Lower lobe of right lung (tissue), 2 donors: ENCODE measurements around the gene SPAG8. TPM values are rescaled to one million over a fixed set of nuclear protein-coding genes. Genes with fewer than 3 reads are reported as not detected.
A peak's percentile ranks its signal among the peaks of the same experiment; 100 is the strongest.

Experiments
- ATAC-seq, 2 donors: fragments of 200-7000 bp; cut with Tn5 transposase; one replicate each; pipeline ENCODE4 v1.9.1; 2020 to 2022; ENCODE audit warnings: mild to moderate bottlenecking in 2 of 2, moderate library complexity in 2 of 2
- DNase-seq: peaks from one replicate; pipeline ENCODE4 v3.0.0-alpha.2; 2020
- H3K27ac ChIP-seq: fragments of 200-600 bp; one replicate; pipeline ENCODE4 v1.8.0; 2022
- H3K27me3 ChIP-seq: fragments of 200-600 bp; one replicate; pipeline ENCODE4 v1.8.0; 2022; ENCODE audit warnings: low read depth
- H3K36me3 ChIP-seq: fragments of 200-600 bp; one replicate; pipeline ENCODE4 v1.8.0; 2022; ENCODE audit warnings: mild to moderate bottlenecking
- H3K4me1 ChIP-seq: fragments of 200-600 bp; one replicate; pipeline ENCODE4 v1.8.0; 2022
- H3K4me3 ChIP-seq: fragments of 200-600 bp; one replicate; pipeline ENCODE4 v1.8.0; 2022; ENCODE audit warnings: mild to moderate bottlenecking
- H3K9me3 ChIP-seq: fragments of 200-600 bp; one replicate; pipeline ENCODE4 v1.8.0; 2022
- intact Hi-C: fragments of 100-400 bp; cut with DNase I; formaldehyde crosslinking; loops from one replicate; pipeline ENCODE4 v1.11.0; 2022
- total RNA-seq: library from RNA; stranded (reverse); fragmentation: NEBNext Ultra II Directional; extraction: Animal tissue kit (Norgen Biotek cat#: 25700); gene quantifications from one replicate; pipeline ENCODE4 v1.2.1, GENCODE V29; 2021
- TF ChIP-seq, protein P1 (sequence below): fragments of 200-600 bp; IDR thresholded peaks from one replicate; pipeline ENCODE4 v1.8.0; 2022; ENCODE audit warnings: antibody characterized with exemption, mild to moderate bottlenecking
- donor health status: DM: no; HTN: yes; CAD: no; lungs with severe emphysema.

Gene SPAG8
- total RNA-seq, 1 donor from 2014 or later, result 13.3 TPM

DNA sequence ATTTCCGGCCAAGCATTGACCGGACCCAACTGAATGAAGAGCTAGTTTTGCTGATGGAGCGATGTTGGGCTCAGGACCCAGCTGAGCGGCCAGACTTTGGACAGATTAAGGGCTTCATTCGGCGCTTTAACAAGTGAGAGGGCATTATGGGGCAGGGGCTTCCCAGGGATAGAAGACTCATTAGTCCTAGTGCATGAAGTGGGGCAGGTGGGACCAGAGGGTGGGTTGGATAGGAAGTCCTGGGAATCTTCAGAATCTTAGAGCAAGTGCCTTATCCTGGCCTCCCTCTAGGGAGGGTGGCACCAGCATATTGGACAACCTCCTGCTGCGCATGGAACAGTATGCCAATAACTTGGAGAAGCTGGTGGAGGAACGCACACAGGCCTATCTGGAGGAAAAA lies 6.0 kb downstream of the SPAG8 start:
- Histone ChIP-seq H3K27me3 (no peaks in the 10 kb centered on the region), H3K36me3 (peaks cover 76% of the 10 kb centered on the region), H3K27ac (no peak overlapping the region), H3K9me3 (no peaks in the 10 kb centered on the region), H3K4me3 (no peak overlapping the region), H3K4me1 (peaks cover 3% of the 10 kb centered on the region)
- DNase-seq (no peak), ATAC-seq (no peak)
- TF ChIP-seq, protein P1, sequence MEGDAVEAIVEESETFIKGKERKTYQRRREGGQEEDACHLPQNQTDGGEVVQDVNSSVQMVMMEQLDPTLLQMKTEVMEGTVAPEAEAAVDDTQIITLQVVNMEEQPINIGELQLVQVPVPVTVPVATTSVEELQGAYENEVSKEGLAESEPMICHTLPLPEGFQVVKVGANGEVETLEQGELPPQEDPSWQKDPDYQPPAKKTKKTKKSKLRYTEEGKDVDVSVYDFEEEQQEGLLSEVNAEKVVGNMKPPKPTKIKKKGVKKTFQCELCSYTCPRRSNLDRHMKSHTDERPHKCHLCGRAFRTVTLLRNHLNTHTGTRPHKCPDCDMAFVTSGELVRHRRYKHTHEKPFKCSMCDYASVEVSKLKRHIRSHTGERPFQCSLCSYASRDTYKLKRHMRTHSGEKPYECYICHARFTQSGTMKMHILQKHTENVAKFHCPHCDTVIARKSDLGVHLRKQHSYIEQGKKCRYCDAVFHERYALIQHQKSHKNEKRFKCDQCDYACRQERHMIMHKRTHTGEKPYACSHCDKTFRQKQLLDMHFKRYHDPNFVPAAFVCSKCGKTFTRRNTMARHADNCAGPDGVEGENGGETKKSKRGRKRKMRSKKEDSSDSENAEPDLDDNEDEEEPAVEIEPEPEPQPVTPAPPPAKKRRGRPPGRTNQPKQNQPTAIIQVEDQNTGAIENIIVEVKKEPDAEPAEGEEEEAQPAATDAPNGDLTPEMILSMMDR, result no peak
- intact Hi-C loops, result no loop called here

DNA sequence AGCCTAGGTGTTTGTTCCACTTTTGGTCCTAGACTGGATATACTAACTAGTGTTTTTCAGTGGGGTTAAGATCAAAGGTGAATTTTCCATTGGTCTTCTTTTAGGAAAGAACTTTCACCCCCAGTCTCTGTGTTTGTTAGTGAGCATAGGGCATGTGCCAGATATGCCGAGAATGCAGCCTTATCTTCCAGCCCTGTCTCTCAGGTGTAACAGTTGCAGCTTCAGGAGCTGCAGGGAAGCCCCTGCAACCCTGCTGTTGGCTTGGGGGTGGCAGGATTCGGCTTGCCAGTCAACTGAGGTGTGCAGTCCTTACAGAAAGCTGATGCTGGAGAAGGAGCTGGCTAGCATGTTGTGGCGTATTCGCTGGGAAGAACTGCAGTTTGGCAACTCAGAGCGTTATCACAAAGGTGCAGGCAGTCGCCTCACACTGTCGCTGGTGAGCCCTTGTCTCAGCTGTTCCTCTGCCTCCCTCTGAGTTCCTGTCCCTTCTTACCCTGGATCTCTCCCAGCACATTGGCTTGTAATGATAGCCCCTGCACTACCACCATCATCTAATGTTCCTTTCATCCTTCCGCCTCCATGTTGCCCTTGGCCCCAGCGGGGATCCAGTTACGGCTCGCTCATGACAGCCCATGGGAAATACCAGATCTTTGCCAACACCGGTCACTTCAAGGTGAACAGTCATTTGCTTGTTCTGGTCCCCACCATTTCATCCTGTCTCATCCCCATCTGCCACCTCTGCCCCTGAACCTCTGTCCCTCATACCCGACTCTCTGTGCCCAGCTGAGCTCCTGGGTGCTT lies 10.5 kb downstream of the SPAG8 start:
- TF ChIP-seq, protein P1, result no peak
- no peaks in the 10 kb centered on the region for H3K9me3 ChIP-seq
- ATAC-seq (no peak), DNase-seq (no peak)
- intact Hi-C loops, result no loop called here
- H3K27ac ChIP-seq, result no peak overlapping the region
- no peaks in the 10 kb centered on the region for H3K27me3 ChIP-seq
- H3K4me1 ChIP-seq, result no peaks in the 10 kb centered on the region
- no peak overlapping the region for H3K4me3 ChIP-seq
- H3K36me3 ChIP-seq, result peaks cover 54% of the 10 kb centered on the region

GRCh38 chr9:35800530-35800929 lies 11.5 kb downstream of the SPAG8 start:
- no peaks in the 10 kb centered on the region for H3K27me3 ChIP-seq
- no peaks in the 10 kb centered on the region for H3K9me3 ChIP-seq
- no peak overlapping the region for H3K4me3 ChIP-seq
- no peak for DNase-seq
- TF ChIP-seq, protein P1, result no peak
- ATAC-seq, result peak in 1 of 2 donors; percentile 42
- intact Hi-C loops, result no loop called here
- no peak overlapping the region for H3K27ac ChIP-seq
- peaks cover 44% of the 10 kb centered on the region for H3K36me3 ChIP-seq
- no peaks in the 10 kb centered on the region for H3K4me1 ChIP-seq

GRCh38 chr9:35798658-35799374 lies 13.2 kb downstream of the SPAG8 start:
- DNase-seq (no peak), ATAC-seq (no peak)
- TF ChIP-seq, protein P1, result no peak
- Histone ChIP-seq H3K4me3 (no peak overlapping the region), H3K27ac (no peak overlapping the region), H3K36me3 (peaks cover 38% of the 10 kb centered on the region), H3K27me3 (no peaks in the 10 kb centered on the region), H3K4me1 (peaks cover 16% of the 10 kb centered on the region), H3K9me3 (no peaks in the 10 kb centered on the region)
- intact Hi-C loops, result no loop called here

DNA sequence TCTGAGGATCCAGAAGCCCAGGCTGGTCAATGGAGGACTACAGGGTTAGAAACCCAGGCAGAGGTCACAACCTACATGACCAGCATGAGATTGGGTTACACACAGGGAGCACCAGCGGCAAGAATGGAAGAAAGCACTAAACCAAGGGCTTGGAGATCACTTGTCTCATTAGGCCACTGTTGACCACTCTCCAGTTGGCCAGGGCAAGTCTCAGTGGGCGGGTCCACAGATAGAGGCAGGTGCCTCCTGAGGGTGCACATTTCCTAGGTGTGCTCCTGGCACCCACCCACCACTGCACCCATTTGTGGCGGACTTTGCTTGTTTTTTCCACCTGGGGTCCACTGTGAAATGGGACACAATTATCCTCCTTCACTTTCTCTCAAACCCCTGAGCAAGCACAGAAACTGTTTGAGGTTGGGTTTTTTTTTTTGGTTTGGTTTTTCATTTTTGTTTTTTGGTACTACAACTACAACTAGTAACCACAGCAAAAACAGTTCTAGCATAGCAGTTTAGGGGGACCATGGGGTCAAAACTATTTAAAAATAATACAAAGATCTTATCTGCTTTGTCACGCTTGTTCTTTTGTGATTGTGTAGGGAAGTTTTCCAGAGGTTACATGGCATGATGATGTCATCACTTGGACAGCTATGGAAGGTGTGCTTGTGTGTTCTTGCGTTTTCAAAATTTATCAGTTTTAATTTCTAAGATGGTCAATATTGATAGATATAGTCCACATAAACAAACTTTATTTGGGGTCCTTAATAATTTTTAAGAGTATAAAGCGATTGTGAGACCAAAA lies 14.6 kb downstream of the SPAG8 start:
- no peak overlapping the region for H3K27ac ChIP-seq
- ATAC-seq (no peak), DNase-seq (no peak)
- intact Hi-C loops, result no loop called here
- TF ChIP-seq, protein P1, result no peak
- H3K4me3 ChIP-seq, result no peak overlapping the region
- peaks cover 28% of the 10 kb centered on the region for H3K36me3 ChIP-seq
- H3K9me3 ChIP-seq, result no peaks in the 10 kb centered on the region
- no peaks in the 10 kb centered on the region for H3K27me3 ChIP-seq
- peaks cover 27% of the 10 kb centered on the region for H3K4me1 ChIP-seq
